ENCODE data around the gene GRIN2A.

The GRIN2A gene
- 0 reads per million in 2 donors for total RNA-seq

DNA sequence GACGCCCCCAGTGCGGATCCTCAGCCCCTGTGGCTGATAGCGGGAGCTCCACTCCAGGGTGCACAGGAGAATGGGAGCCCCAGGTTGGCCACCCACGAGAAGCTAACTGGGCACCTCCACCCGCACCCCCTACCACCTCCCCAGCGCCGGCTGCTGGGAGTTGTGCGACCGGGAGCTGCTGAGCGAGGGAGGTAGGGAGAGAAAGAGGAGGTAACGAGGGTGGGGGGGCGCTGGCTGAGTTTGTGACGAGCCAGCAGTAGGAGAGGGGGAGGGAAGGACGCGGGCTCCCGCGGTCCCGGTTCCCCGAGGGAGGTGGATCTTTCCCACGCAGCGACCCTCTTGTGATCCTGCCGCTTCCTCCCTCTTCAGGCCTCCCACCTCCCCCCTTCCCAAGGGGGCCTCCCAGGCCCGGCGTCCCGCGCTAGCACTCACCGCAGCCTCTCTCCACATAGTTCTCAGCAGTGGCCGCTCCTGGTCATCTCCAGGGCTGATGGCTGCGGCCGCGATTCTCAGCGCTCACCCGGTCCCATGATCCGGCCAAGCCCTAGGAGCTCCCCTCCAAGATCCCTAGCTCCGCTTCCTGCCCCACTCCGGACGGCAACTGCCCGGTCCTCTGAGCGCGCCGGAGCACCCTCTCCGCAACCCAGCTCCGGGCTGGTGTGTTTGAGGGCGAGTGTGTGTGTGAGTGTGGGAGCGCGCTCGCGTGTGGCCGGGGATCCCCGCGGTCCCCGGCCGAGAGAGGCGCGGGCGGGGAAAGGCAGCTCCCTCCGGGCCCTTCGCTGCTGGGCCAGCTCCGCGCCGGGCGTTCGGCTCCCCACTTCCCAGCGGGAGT, at the start of gene GRIN2A:
Gene GRIN2A (minus strand): TSS at position 207 of the 832 bp plus-strand sequence. CDS start 2,017 bp downstream, outside the sequence.
- DNase-seq, result no peak

DNA sequence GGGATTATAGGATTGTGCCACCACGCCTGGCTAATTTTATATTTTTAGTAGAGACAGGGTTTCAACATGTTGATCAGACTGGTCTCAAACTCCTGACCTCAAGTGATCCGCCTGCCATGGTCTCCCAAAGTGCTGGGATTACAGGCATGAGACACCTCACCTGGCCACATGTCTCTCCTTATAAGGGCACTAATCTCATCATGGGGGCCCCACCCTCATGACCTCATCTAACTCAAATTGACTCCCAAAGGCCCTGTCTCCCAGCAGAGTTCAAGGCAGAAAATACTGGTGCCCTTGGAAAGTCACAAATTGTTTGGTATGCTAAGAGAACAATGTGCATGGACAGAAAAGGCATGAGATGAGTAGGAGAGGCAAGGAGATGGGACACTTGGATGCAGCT, 49.3 kb upstream of the GRIN2A start:
- no peak for DNase-seq

DNA sequence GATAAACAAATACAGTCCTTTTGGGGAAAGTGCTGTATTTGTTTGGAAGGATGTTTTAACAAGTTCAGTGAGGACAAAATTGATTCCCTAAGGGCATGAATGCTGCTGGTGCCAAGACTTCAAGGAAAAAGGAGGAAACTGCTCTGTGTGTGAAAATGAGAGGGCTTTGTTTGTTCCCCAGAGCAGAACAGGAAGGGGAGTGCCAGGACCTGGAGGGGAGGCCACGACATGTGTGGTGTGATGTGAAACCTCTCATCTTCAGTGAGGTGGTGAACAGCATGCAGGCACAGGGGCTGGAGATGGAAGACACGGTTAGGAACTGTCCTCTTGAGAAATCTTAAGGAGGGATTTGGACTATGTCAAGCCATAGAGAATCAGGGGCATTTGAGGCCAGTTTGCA, 46.6 kb upstream of the GRIN2A start:
- no peak for DNase-seq

DNA sequence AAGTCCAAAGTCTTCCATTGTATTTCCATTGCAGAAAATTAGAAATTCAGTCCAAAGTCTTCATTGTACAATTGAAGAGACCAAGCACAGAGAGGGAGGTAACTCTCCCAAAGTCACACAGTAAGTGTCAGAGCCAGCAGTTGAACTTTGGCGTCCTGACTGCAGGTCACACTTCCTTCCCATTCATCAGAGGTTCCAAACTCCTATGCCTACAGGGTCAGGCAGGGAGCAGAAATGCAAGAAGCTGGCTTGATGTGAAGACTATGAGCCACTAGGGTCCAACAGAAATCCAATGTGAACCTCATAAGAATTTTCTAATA, 44.7 kb upstream of the GRIN2A start:
- DNase-seq, result no peak

DNA sequence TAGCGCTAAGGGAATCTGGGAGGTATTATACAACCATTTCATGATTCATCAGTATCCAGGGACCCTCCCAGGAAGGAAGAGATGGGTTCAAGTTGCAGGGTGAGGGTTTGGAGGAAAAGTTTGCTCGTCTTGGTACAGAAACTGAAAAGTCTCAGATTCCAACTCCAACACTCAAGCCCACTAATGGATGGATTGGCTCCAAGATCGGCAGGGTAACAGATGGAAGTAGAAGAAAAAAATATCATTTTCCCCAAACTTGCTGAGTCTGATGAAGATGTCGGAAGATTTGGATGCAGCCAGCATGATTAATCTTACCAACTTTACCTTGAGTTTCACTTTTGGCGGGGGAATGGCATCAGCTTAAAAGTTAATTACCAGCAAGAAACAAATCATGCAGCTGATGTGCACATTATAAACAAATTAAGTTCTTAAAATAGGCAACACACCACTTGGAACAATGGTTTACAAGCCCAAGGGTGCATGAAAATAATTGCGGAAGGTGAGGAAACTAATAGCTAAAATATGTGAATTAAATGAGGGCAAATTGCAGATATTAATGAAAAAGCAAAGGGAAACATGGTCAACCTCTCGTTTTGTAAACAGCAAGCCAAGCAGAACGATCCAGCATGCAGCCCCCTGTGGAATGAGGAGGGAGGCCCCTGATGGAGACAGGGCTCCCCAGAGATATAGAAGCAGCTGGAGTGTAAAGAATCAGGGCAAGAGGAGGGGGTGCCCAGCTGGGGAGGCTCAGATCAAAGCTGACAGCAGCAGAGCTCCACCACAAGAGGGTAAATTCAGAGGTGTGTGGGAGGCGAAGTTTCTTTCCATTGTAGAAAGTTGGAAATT, 44.1 kb upstream of the GRIN2A start:
- no peak for DNase-seq

DNA sequence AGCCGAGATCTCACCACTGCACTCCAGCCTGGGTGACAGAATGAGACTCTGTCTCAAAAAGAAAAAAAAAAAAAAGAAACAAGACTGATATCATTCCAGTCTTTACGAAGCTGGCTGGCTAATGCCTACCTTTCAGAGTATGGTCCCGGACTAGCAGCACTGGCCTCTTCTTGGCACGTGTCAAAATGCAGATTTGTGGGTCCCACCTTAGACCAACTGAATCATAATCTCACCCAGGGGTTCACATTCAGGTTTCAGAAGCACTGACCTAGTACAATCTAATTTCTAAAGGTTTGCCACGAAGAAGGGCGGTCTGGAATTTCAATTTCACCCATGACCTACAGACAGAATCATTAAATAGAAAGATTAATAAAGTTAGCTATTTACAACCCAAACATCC, 43.4 kb upstream of the GRIN2A start:
- DNase-seq, result no peak

DNA sequence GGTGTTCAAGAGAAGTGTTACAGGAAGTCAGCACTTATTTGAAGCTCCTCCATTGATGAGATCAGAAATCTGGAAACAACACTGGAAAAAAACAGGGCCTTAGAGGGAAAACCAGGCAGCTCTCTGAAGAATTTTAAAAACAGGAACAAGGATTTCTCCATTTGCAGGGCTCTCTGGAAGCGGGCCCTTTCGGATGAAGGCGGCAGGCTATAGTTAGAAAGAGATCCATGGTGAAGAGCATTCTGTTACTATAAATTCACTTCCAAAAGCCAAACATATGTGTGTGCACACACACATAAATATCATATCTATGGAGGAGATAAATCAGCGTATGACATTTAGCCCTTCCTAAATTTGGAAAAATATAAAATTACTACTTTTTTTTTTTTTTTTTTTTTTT, 42.6 kb upstream of the GRIN2A start:
- DNase-seq, result no peak

DNA sequence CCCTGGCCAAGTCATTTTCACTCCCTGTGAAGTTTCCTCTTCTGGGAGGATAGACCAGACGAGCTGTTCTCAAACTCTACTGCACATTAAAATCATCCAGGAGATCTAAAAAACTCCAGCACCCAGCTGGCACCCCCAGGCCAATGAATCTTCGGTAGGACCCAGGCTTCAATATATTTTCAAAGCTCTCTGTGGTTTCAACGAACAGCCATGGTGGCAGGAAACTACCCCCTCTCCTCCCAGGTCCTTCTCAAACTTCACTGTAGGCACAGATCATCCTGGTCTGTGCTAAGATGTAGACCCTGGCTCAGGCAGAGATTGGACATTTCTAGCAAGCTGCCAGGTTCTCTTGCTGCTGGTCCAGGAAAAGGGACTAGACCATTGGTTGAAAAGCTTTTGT, 38.7 kb upstream of the GRIN2A start:
- DNase-seq, result no peak

DNA sequence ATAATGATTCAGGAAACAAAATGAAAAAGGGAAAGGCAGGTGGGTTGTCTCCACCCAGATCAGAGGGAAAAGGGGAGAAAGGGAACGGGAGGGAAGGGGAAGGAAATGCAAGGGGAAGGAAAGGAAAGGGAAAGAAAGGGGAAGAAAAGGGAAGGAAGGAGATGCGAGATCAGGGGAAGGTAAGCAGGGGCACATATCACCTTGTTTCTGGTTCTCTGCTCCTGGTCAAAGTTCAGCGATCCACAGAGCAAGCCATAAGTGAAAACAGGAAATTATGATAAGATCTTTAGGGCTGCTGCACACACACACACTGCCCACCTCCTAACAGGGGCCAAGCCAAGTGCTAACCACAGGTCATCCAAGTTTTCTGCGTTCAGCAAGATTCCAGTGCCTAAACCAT, 37.5 kb upstream of the GRIN2A start:
- no peak for DNase-seq

DNA sequence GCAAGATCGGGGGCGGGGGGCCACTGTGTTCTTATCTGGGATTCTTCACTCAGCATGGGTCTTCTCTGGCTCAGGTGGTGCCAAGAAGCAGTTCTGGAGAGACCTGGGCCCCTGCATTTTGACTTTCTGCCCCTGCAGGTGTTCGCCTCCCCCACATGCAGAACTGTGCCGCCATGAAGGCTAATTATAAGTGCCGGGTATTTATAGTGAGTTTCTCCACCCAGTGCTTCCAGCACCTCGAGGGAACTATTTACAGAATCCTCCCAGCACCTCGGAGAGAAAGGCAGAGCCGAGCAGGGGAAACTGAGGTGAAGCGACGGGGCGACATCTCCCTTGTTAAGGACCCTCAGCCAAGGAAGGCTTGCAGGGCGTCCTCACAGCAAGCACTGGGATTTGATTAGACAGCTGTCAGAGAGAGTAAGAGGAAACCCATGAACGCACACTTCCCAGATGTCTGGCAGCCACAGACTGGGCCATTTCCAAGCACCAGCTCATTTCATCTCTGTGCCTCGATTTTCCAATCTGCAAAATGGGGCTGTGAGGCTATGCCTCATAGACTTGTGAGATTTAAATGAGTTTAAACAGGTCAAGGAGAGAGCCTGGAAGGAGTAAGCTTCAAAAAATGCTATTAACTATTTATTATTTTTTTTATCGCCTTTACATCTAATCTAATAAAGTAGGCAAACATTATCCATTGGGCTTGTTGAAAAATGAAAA, 36.4 kb upstream of the GRIN2A start:
- no peak for DNase-seq

DNA sequence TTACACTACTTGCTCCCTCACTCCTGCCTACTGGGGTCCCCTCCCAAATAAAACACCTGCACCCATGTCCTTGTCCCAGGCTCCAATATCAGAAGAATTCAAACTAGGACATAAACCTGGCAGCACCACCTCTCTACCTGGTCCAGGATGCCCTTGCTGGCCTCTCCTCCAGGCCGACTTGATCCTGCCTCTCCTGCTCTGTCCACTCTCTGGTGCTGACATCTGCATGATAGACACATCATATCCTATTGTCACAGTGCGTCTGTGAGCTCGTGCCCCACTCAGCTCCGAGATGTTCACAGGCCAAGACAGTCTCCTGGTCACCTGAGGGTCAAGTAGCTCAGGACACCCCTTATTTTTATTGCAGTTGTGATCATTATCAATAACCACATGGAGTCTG, 31.5 kb upstream of the GRIN2A start:
- DNase-seq, result no peak

DNA sequence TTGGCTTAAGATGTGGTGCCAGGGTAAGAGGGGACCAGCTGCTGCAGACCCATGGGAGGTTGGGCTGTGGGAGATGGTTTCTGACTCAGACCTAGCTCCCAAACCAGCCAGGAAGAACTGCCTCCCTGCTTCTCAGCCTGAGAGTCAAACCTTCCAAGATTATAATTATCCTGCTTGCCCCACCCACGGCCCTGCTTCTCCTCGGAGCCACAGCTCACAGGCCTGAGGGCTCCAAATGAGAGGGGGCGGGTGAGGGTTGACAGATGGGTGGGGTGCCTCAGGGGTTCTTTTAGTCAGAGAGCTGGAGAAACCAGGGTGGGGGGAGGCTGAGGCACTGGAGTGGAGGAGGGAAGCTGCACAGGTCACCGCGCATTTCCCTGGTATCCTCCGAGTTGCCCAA, 28.7 kb upstream of the GRIN2A start:
- DNase-seq, result no peak

DNA sequence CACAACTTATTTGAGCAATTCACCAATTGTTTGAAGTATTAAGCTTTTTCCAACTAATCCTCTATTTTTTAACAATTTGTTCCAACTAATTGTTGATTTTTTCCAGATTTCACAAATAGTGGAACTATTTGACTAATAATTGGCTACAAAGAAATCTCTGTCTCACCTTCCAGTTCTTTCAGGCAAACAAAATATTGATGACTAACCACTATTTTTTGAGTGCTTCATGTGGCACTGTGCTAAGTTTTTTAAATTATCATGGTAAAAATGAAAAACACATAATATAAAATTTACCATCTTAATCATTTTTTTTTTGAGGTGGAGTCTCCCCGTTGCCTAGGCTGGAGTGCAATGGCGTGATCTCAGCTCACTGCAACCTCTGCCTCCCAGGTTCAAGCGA, 24.6 kb upstream of the GRIN2A start:
- DNase-seq, result no peak

DNA sequence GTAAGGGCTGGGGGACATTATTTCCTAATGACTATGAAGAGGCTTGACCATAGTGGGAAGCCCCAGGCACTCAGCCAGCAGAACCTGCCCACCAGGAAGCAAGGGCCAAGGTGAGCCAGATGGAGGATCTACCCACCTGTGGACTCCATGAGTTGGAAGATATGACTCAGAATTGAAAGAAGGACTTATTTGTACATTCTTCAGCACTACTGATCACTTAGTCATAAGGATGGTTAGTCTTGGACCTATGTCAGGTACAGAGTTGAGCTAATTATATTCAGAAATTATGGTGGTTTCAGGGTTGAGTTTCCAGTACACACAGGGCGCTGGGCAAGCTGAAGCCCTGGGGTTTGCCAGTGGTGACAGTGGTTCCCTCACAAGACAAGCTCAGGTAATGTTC, 24.0 kb upstream of the GRIN2A start:
- DNase-seq, result no peak

DNA sequence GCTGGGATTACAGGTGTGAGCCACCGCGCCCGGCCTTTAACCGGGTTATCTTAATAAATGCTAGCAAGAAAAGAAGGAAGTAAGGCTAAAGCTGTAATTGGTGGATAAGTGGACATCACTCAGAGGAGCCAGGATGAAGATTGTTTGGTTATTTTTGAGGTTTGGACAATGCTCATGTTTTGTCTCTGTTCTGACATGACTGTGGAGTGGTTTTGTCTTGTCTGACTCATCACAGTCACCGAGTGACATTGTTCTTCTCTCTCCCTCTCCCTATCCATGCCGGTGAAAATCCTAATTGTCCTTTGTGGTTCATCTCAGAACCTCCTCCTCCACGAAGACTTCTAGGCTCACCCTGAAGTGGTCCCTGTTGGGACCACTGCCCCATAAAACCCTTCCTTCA, 23.5 kb upstream of the GRIN2A start:
- no peak for DNase-seq

DNA sequence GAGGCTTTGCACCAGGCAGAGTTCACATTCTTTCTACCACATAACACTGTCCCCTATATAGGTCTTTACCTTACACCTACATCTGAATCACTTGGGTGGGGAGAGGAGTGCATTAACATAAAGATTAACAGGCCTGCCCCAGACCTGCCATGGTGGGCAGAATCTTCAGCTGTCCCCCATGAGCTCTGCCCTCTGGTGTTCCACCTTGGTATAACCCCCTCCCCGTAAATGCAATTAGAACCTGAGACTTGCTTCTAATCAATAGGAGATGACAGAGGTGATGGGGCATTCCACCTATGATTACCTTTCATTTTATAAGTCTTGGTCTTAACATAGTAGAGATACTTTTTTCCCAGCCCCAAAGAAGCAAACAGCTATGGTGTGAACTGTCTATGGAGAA, 20.4 kb upstream of the GRIN2A start:
- DNase-seq, result no peak

DNA sequence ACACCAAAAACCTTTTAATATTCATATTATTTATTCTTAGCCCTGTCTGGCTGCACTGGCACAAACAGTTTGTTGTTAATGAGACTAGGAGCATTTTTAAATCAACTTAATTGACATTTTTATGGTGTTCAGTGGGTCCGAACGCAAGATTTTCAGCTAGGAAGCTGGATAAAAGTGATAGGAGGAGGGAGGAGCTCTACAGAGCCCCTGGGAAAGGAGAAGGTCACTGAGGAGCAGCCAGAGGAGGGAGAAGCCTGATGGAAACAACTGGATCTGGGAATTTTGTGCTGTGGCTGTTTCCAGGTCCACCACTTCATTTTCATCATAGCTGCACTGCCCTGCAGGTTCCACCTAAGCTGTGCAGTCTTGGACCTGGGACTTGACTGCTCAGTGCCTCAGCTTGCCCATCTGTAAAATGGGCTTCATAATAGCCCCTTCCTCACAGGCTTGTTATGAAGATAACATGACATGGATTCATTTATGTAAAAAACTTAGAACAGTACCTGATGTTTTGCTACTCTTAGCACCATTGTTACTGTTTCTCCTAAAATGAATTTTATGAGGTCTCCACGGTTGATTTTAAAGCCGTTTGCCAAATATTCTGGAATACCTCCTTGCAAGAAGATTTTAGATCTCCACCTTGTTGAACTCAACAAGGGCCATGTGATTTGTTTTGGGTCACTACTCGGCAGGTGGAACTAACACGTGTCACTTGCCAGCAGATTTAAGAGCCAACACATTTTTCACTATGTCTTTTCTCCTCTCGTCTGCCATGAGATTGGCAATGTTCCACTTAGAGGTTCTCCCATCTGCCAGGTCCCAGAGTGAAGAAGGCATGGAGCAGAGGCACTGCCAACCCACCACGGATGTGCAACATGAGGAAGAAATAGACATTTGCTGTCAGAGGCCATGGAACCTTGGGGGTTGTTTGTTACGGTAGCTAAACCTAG, 18.7 kb upstream of the GRIN2A start:
- no peak for DNase-seq

DNA sequence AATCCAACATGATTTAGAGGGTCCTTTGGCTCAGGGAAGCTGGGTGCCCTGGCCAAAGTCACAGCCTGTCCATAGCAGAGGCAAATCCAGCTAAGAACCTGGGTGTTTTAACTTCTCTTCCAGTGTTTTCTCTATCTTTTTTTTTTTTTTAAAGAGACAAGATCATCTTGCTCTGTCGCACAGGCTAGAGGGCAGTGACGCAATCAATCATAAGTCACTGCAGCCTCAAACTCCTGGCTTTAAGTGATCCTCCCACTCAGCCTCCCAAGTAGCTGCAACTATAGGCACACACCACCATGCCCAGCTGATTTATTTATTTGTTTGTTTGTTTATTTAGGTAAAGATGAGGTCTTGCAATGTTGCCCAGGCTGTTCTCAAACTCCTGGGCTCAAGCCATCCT, 14.8 kb upstream of the GRIN2A start:
- no peak for DNase-seq

DNA sequence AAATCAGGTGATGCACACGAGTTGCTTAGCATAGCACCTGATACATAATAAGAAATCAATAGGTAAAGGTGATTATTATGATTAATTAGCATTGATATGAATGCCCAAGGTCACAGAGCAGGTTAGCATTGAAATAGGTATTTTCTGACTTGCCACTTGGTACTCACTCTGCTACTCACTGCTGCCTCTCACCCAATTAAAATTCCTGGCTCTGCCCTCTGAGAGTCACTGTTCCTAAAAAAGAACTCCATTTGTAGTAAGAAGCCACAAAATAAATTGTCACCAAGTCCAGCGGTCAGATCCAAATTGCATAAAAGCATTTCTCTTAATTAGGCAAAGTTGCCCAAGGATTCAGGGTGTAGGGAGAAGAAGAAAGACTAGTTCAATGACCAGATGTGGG, 8.9 kb upstream of the GRIN2A start:
- DNase-seq, result no peak

DNA sequence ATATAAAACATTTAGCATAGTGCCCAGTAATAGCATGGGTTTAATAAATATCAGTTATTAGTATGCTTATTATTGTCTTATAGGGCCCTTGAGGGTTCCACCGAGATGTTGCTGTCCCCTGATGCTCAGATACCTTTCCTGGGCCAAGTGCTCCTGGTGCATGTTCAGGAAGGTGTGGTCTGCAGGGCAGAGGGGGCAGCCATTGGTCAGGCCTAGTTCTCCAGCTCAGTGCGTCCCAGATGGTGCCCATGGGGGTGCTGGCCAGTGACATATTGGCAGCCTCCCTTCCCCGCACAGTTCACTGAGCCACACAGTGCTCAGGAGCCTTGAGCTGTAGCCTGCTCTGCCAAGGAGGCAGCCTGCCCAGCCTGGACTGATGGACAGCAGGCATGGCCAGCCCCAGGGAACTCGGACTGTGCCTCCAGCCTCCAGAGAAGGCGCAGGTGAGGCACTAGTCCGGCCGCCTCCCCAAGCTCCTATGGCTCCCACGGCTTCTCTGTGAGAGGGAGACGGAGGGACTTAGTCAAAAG, 7.7 kb upstream of the GRIN2A start:
- DNase-seq, result no peak

DNA sequence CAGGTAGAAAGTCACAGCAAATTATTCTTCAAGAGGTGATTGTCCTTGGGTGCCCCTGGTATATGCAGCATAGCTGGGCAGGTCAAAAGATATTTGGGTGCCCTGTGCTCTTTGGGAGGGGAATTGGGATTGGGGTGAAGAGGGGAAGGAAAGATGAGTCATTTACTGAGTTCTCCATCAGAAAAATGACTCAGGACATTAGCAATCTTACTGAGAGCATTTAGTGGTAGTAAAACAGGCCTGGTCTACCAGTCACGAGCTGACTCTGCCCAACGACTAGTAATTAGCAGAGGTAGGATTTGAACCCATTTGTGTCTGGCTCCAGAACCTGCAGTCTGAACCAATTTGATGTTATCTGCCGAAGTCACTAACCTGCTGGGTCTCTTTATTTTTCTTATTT, 6.0 kb upstream of the GRIN2A start:
- no peak for DNase-seq

All from T-helper 9 cell (primary cell).